GM19023 (cell line): ENCODE results near the gene UTP15.

Source experiments
- ATAC-seq: cut with Tn5 transposase; IDR thresholded peaks from one replicate; pipeline ENCODE4 v1.9.1; 2021; ENCODE audit warnings: mild to moderate bottlenecking, moderate library complexity; ENCODE audit not compliant: unreplicated experiment

Gene UTP15

GRCh38 chr5:73565139-73565968 lies at the start of gene UTP15, which contains the start of gene ANKRA2:
UTP15 (plus strand) TSS chr5:73565743; CDS start chr5:73567345, 1,602 bp downstream.
ANKRA2 (minus strand) TSS chr5:73565639; CDS start chr5:73562881, 2,758 bp downstream.
- ATAC-seq: peak; percentile 95

GRCh38 chr5:73519531-73520283 lies 45.8 kb upstream of the UTP15 start:
- peak; percentile 98 for ATAC-seq

GRCh38 chr5:73522989-73523388 lies 42.6 kb upstream of the UTP15 start:
- no peak for ATAC-seq

GRCh38 chr5:73523861-73524260 lies 41.7 kb upstream of the UTP15 start:
- no peak for ATAC-seq

- ATAC-seq: no peak
Observed at GRCh38 chr5:73525606-73526203, 39.8 kb upstream of the UTP15 start.

- no peak for ATAC-seq
Observed at GRCh38 chr5:73528248-73528647, 37.3 kb upstream of the UTP15 start.

- ATAC-seq: no peak
Observed at GRCh38 chr5:73529081-73529480, 36.5 kb upstream of the UTP15 start.

GRCh38 chr5:73531356-73531755 lies 34.2 kb upstream of the UTP15 start:
- ATAC-seq: no peak

- ATAC-seq: no peak
Observed at GRCh38 chr5:73532195-73532594, 33.3 kb upstream of the UTP15 start.

GRCh38 chr5:73534011-73534644 lies 31.4 kb upstream of the UTP15 start:
- no peak for ATAC-seq

- no peak for ATAC-seq
Observed at GRCh38 chr5:73534971-73535370, 30.6 kb upstream of the UTP15 start.

GRCh38 chr5:73539730-73540129 lies 25.8 kb upstream of the UTP15 start:
- ATAC-seq: no peak

- no peak for ATAC-seq
Observed at GRCh38 chr5:73540192-73540591, 25.4 kb upstream of the UTP15 start.

GRCh38 chr5:73542020-73542419 lies 23.5 kb upstream of the UTP15 start:
- no peak for ATAC-seq

- no peak for ATAC-seq
Observed at GRCh38 chr5:73544429-73545402, 20.8 kb upstream of the UTP15 start.

GRCh38 chr5:73545403-73545779 lies 20.2 kb upstream of the UTP15 start:
- no peak for ATAC-seq

GRCh38 chr5:73550016-73550415 lies 15.5 kb upstream of the UTP15 start:
- no peak for ATAC-seq

- ATAC-seq: no peak
Observed at GRCh38 chr5:73552642-73553041, 12.9 kb upstream of the UTP15 start.

GRCh38 chr5:73558950-73559349 lies 6.6 kb upstream of the UTP15 start:
- ATAC-seq: no peak

GRCh38 chr5:73564018-73564417 lies 1.5 kb upstream of the UTP15 start:
- ATAC-seq: no peak
